C1 segment of cervical spinal cord (tissue), 14 donors: ENCODE data around the gene EFHC2.
A peak's percentile ranks its signal among the peaks of the same experiment; 100 is the strongest.
"Not testable (repeated sequence)": the region's sequence is repeated elsewhere in the genome, so short reads cannot be mapped to it uniquely, and the experiment has no call there.

Experiments
- DNase-seq, 14 donors: peaks; one replicate each; lab custom pipeline; 2025; lab: John Stamatoyannopoulos, UW

EFHC2 gene

GRCh38 chrX:44299177-44299576 is 44.3 kb downstream of the EFHC2 start:
- DNase-seq = no peak

GRCh38 chrX:44291468-44292092 is 51.9 kb downstream of the EFHC2 start:
- DNase-seq = no peak

GRCh38 chrX:44290718-44291117 is 52.8 kb downstream of the EFHC2 start:
- no peak for DNase-seq

- DNase-seq = no peak
Observed at GRCh38 chrX:44282753-44283152, 60.7 kb downstream of the EFHC2 start.

GRCh38 chrX:44280116-44280515 is 63.4 kb downstream of the EFHC2 start:
- DNase-seq = no peak

GRCh38 chrX:44274096-44274495 is 69.4 kb downstream of the EFHC2 start:
- no peak for DNase-seq

- DNase-seq = no peak
Observed at GRCh38 chrX:44267861-44268260, 75.6 kb downstream of the EFHC2 start.

GRCh38 chrX:44267116-44267515 is 76.4 kb downstream of the EFHC2 start:
- DNase-seq = no peak

GRCh38 chrX:44265559-44265958 is 77.9 kb downstream of the EFHC2 start:
- no peak for DNase-seq

- DNase-seq = no peak
Observed at GRCh38 chrX:44264936-44265335, 78.5 kb downstream of the EFHC2 start.

GRCh38 chrX:44261286-44261685 is 82.2 kb downstream of the EFHC2 start:
- no peak for DNase-seq

GRCh38 chrX:44260609-44261008 is 82.9 kb downstream of the EFHC2 start:
- no peak for DNase-seq

- DNase-seq = not testable (repeated sequence)
Observed at GRCh38 chrX:44255742-44256141, 87.7 kb downstream of the EFHC2 start.

GRCh38 chrX:44253575-44253942 is 89.9 kb downstream of the EFHC2 start:
- DNase-seq = no peak

GRCh38 chrX:44252688-44253574 is 90.5 kb downstream of the EFHC2 start:
- peak in 2 of 14 donors; percentile 1 to 8 for DNase-seq

GRCh38 chrX:44247468-44247867 is 96.0 kb downstream of the EFHC2 start:
- DNase-seq = no peak

- peak in 1 of 14 donors; percentile 27 for DNase-seq
Observed at GRCh38 chrX:44246826-44247225, 96.6 kb downstream of the EFHC2 start.

GRCh38 chrX:44245733-44246132 is 97.7 kb downstream of the EFHC2 start:
- peak in 1 of 14 donors; percentile 22 for DNase-seq

- DNase-seq = peak in 1 of 14 donors; percentile 45
Observed at GRCh38 chrX:44244008-44244407, 99.5 kb downstream of the EFHC2 start.

- peak in 1 of 14 donors; percentile 81 for DNase-seq
Observed at GRCh38 chrX:44241546-44241945, 101.9 kb downstream of the EFHC2 start.

- peak in 1 of 14 donors; percentile 10 for DNase-seq
Observed at GRCh38 chrX:44240036-44240435, 103.4 kb downstream of the EFHC2 start.

- DNase-seq = peak in 1 of 14 donors; percentile 77
Observed at GRCh38 chrX:44239036-44239435, 104.4 kb downstream of the EFHC2 start.

GRCh38 chrX:44235534-44235933 is 107.9 kb downstream of the EFHC2 start:
- no peak for DNase-seq
